Subcutaneous adipose tissue (tissue), 4 donors: ENCODE measurements around the gene SHLD3. TPM values are rescaled to one million over a fixed set of nuclear protein-coding genes. Genes with fewer than 3 reads are reported as not detected.

Source experiments
- total RNA-seq, 4 donors: library from RNA; depleted of rRNA; stranded (reverse); fragments of >200 nt; gene quantifications; one replicate each; pipeline ENCODE4 v1.1.0, GENCODE V29; 2016
- TF ChIP-seq, protein P1 (sequence below): fragments of 450-650 bp; IDR thresholded peaks from one replicate; pipeline ENCODE4 v1.5.1; 2016; ENCODE audit warnings: low read depth, mild to moderate bottlenecking, control low read depth, antibody characterized with exemption, moderate library complexity

The SHLD3 gene, protein sequence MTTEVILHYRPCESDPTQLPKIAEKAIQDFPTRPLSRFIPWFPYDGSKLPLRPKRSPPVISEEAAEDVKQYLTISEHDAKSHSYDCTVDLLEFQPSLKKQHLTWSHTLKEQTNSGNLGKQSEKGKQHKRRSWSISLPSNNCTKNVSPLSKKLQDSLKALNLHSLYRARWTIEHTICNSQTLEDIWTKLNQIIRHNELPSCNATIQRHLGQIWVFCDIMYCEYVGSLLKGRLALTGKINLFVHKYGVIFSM
- total RNA-seq: 1 to 10 TPM; 1.3 to 6.5 (median 2.8) TPM

DNA sequence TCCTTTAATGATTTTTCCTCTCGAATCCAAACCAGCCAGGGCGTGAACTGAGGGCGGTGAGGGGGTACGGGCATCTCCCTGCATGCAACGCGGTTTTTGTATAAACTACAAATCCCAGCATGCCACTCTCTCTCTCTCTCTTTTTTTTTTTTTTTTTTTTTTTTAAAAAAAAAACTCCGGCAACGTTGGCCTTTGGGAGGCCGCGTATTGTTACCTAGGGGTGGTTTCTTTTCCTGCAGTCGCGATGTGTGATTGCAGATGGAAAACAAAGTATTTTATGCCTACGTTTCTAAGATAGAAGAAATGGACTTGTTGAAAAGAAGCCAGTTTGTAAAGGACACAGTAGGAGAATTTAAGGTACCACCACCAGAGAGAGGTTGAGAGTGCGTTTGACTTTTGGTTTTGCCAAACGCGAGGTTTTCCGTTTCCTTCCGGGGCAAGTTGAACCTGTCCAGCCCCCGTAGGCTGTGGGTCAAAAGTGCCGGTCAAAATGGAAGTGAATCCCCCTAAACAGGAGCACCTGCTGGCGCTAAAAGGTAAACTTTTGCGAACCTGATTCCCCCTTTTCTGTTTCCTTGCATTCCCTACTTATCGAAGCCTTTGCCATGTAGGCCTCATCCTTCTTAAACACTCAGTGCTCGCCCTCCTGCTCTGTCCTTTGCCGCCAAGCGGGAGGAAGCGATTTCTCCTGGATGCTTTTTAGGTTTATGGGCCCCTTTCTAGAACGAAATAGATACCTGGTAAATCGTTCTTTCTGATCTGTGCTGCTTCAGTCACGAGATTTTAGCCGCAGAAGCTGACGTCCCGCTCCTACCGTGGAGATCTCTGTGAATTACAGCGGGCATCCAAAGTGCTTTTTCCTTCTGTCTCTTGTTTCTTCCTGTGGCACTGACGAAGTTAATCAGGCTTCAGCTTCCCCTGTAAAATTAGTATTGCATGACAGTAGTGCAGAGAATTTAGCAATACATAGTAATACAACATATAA is at the start of gene SHLD3, which contains the start of gene TRAPPC13:
TSS of gene SHLD3 (plus strand) at position 457 of the 985 bp plus-strand sequence. CDS start 4,561 bp downstream, outside the sequence.
TSS of gene TRAPPC13 (plus strand) at position 457 of the 985 bp plus-strand sequence. CDS start at position 491, 34 bp downstream.
- TF ChIP-seq, protein P1, sequence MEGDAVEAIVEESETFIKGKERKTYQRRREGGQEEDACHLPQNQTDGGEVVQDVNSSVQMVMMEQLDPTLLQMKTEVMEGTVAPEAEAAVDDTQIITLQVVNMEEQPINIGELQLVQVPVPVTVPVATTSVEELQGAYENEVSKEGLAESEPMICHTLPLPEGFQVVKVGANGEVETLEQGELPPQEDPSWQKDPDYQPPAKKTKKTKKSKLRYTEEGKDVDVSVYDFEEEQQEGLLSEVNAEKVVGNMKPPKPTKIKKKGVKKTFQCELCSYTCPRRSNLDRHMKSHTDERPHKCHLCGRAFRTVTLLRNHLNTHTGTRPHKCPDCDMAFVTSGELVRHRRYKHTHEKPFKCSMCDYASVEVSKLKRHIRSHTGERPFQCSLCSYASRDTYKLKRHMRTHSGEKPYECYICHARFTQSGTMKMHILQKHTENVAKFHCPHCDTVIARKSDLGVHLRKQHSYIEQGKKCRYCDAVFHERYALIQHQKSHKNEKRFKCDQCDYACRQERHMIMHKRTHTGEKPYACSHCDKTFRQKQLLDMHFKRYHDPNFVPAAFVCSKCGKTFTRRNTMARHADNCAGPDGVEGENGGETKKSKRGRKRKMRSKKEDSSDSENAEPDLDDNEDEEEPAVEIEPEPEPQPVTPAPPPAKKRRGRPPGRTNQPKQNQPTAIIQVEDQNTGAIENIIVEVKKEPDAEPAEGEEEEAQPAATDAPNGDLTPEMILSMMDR: no peak

DNA sequence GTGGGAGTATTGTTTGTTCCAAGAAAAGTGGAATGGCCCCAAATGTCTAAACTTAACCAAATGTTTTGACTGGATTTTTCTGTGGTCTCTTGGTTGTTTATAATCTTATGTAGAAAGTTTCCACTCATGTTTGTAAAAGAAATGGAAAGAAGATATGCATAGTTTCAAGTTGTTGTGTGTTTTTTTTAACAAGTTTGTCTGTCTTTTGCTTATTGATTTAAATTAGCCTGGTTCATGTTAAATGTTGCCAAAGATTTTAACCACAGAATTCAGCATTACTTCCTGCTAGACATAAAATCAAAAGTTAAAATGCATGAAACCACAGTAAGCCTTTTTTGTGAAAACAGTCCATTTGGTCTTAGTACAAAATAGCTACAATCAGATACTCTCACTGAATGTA is 47.7 kb upstream of the SHLD3 start:
- TF ChIP-seq, protein P1: no peak

DNA sequence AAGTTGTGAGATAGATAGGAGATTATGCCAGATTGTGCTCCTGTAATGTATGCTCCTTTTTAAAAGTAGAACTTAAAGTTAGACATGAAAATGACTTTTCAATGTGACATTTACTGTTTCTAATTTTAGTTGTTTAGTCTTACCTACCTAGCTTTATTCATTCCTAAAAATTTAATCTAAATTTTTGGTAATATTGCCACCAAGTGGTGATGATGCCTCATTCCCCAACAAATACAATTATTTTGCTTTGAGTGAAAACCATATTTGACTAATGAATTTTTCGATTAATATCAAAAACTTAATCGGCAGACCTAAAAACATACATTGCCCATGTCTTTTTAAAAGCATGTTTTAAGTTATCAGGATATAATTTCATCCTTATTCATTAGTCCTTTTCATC is 36.1 kb upstream of the SHLD3 start:
- TF ChIP-seq, protein P1: no peak

DNA sequence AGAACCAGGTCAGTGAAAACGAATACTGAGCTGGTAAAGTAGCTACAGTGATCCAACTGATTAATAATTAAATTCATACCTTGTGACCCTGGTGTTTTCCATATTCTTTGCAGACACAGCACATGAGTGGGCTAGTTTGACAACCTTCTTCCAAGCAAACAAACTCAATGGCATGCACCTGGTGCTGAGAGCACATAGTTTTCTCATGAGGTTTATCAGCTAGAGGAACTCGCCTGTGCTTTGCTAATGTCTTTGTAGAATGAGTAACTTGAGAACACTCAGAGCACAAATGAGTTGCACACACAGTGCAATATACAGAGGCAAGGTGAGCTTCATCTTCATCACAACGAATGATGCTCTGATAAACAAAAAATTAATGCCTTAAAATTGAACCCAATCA is 13.3 kb upstream of the SHLD3 start:
- TF ChIP-seq, protein P1: no peak

DNA sequence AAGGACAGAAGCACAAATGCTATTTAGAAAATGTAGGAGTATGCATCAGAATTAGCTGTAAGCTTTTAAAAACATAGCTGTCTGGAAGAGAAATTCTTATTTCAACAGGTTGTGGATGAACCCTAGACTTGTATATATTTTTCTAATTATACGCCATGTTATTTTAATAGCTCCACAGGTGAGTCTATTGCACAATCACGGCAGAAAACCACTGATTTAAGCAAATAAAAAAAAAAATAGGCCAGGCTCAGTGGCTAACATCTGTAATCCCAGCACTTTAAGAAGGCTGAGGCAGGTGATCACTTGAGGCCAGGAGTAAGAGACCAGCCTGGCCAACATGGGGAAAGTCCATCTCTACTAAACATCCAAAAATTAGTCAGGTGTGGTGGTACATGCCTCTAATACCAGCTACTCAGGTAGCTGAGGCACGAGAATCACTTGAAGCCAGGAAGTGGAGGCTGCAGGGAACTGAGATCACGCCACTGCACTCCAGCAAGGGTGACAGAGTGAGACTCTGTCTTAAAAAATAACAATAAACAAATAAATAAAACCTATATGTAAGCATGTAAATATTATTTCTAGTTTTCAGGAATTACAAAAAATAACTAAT is 12.4 kb upstream of the SHLD3 start:
- TF ChIP-seq, protein P1: no peak

DNA sequence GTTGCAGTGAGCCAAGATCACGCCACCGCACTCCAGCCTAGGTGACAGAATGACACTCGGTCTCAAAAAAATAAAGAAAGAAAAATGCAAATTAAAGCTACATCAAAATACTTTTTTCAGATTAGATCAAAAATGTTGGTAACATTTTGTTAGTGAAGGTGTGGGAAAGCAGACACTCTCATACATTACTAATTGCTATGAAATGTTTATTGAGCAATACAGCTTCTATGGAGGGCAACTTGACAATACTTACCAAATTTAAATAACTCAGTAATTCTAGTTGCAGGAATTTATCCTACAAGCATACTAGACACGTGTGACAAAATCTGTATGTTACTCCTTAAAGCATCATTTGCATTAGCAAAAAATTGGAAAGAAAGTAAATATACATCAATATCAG is 4.8 kb upstream of the SHLD3 start:
- TF ChIP-seq, protein P1: no peak
